UCSD-AML1 (cell line): ENCODE results near the gene BAD.

Experiments
- DNase-seq: peaks from one replicate; lab custom pipeline; 2025; ENCODE audit not compliant: unreplicated experiment; lab: John Stamatoyannopoulos, UW

Gene BAD

GRCh38 chr11:64281957-64282770 is 2.3 kb downstream of the BAD start:
- no peak for DNase-seq

DNA sequence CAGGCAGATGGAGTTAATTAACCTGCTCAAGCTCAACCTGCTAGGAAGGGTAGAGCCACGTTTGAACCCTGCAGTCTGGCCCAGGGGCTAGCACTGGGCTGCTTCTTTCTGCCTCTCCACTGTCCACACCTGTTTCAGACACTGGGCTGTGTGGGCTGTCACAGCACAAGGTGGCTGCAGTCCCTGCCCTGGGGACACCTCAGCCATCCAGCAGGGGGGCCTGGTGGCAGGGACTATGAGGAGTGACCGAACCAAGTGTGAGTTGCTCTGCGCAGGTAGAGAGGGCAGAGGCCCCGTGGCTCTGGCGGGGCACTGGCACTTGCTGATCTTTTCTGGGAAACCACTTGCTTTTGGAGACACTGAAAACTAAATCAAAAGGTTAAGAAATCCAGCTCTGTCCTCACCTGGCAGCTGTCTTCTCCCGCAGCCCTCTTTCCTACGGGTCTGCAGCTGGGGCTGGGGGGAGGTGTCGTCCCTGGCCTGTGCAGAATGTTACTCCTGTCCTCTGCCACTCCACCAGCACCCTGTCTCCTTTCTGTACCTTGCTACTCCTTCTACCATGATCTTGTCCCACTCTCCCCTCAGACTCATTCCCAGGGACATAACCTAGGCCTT is 5.8 kb downstream of the BAD start:
- DNase-seq = no peak

DNA sequence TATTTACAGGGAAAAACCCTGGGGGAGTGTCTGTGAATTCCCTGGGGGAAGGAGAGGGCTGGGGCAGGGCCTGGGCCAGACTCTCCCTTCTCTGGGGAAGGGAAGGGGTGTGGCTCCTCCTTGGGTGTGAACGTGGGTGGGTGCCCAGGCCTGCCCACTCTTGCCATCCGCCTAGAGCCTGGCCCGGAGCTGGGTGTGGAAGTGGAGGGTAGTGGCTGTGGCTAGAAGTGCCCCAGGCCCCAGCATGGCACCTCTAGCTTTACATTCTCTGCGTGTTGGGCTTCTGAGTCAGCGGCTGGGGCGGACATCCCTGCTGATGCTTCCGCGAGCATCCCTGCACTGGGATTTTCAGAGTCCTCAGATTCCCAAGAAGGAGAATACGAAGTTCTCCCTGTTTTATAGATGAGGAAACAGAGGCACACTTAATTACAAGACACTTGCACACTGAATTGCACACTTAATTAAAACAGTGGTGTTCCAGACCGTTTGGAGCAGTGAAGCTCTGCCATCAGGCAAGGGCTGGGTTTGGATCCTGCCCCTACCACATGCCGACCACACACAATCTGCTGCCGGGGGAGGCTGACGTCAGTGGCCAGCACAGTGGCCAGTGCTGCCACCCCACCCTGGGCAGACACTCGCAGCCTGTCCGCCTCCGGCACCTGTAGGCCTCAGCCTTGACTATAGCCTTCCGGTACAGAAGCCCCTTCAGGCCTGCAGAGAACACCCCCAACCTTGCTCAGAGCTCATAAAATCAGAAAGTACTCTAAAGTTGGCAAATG is 7.6 kb downstream of the BAD start:
- DNase-seq = no peak

DNA sequence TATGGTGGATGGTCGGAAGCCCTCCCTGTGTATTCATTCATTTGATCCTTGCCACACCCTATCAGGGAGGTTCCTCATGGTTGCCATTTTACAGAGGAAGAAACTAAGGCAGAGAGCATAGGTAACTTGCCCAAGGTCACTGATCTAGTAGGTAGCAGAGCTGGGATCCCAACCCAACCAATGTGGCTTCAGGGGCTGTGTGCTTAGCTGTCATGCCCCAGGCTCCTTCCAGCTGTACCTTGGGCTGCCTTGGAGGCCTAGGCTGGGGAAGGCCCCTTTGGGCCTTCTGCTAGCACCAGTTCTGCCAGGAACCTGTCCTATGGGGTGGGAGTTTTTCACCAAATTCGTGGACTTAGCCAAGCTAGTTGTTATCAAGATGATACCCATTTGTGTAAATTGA is 8.6 kb downstream of the BAD start:
- no peak for DNase-seq

- DNase-seq = no peak
Measured at GRCh38 chr11:64275031-64275800, 9.2 kb downstream of the BAD start.

DNA sequence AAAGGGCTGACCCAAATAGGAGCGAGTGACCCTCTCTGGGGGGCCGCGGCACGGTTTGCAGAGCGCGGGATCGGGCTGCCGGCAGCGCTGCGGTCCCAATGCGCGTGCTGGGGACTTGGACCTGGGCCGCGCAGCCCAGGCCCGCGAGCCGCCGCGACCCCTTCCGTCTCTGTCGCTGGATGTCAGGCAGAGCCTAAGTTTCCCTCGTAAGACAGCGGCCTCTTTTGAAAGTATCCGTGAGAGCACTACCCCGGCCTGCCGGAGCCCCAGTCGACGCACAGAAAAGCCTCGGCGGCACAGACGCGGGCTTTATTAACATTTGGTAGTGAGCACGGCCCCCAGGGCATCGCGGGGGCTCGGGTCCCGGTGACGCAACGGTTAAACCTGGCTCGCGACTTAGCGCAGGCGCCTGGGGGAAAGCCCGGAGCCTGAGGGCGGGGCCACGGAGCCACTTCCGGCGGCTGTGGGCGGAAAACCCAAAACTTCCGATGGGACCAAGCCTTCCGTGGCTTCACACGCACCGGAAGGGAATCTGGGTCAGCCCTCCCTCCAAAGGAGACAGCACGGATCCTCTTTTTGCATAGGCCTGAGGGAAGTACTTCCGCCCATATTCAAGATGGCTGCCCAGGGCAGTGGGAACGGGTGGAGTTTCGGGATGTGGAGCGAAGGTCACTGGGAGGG is 14.8 kb downstream of the BAD start:
- DNase-seq = peak; percentile 99

GRCh38 chr11:64268893-64269539 is 15.4 kb downstream of the BAD start:
- peak; percentile 79 for DNase-seq

GRCh38 chr11:64268025-64268892 is 16.2 kb downstream of the BAD start:
- DNase-seq = peak; percentile 72

- no peak for DNase-seq
Measured at GRCh38 chr11:64267207-64267945, 17.1 kb downstream of the BAD start.

DNA sequence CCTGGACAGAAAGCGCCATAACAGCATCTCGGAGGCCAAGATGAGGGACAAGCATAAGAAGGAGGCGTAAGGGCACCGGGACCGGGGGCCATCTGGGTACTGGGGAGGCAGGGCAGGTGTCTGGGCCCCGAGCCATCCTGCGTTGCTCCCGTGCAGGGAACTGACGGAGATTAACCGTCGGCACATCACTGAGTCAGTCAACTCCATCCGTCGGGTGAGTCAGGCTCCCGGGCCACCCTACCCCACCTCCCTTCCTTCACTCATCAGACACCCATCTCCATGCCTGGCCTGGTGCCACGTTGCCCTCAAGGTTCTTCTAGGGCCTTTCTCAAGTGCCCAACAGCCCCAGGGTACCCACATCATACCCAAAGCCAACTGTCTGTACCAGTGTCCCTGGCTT is 18.1 kb downstream of the BAD start:
- no peak for DNase-seq

DNA sequence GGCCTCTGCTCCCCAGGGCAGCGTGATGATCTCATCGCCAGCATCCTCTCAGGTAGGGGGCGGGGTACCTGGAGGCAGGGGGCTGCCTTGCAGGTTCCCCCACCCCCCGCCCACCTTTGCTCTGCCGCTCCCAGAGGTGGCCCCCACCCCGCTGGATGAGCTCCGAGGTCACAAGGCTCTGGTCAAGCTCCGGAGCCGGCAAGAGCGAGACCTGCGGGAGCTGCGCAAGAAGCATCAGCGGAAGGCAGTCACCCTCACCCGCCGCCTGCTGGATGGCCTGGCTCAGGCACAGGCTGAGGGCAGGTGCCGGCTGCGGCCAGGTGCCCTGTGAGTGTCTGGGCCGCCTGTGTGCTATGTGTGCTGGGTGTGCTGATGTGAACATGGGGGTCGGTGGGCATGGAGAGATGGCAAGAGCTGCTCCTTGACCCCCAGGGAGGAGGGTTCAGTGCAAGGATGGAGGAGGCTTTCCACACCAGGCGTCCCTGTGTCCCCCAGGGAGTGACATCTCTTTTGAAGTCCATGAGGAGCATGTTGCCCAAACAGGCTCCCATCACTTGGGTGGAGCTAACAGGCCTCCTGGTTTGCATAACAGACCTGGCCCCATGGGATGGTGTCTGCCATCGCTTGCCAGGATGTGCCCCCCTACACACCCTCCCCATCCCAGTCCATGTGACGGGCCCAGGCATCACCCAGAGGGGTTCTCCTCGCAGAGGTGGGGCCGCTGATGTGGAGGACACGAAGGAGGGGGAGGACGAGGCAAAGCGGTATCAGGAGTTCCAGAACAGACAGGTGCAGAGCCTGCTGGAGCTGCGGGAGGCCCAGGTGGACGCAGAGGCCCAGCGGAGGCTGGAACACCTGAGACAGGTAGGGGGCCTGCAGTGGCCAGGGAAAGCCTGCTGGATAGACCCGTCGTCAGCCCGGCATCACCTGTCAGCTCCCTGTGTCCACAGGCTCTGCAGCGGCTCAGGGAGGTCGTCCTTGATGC is 19.0 kb downstream of the BAD start:
- DNase-seq = no peak

DNA sequence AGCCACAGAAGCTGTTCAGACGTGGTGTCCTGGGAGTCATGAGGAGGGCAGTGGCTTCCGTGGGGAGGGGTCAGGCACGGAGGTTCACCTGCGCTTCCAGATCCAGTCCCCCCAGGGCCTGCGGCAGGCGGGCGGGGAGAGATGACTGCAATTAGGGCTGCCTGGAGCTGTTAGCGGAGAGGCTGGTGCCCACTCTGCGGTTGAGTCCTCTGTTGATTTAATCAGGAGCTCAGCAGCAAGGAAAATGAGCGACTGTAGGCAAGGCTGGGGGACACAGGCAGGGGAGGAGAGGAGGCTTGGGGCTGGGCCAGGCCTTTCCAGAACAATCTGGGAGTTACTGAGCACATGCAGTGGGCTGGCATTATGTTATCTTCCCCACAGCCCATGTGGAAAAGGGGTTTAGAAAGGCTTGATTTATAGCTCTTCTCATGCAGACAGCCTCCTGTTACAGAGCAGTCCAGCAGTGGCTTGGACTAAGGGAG is 20.1 kb downstream of the BAD start:
- DNase-seq = no peak

DNA sequence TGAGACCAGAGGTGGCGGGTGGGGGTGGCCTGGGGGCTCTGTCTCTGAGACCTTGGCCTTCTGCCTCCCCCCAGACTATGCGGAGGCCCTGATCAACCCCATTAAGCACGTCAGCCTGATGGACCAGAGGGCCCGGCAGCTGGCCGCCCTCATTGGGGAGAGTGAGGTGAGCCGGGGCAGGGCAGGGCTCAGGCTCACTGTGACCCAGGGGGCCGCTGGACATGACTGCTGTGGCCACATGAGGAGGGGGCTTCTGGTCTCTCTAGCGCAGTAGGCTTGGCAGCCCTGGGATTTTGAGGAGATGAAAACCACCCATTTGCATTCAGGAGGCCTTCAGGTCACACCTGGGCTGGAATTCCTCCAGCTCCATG is 20.5 kb downstream of the BAD start:
- no peak for DNase-seq

DNA sequence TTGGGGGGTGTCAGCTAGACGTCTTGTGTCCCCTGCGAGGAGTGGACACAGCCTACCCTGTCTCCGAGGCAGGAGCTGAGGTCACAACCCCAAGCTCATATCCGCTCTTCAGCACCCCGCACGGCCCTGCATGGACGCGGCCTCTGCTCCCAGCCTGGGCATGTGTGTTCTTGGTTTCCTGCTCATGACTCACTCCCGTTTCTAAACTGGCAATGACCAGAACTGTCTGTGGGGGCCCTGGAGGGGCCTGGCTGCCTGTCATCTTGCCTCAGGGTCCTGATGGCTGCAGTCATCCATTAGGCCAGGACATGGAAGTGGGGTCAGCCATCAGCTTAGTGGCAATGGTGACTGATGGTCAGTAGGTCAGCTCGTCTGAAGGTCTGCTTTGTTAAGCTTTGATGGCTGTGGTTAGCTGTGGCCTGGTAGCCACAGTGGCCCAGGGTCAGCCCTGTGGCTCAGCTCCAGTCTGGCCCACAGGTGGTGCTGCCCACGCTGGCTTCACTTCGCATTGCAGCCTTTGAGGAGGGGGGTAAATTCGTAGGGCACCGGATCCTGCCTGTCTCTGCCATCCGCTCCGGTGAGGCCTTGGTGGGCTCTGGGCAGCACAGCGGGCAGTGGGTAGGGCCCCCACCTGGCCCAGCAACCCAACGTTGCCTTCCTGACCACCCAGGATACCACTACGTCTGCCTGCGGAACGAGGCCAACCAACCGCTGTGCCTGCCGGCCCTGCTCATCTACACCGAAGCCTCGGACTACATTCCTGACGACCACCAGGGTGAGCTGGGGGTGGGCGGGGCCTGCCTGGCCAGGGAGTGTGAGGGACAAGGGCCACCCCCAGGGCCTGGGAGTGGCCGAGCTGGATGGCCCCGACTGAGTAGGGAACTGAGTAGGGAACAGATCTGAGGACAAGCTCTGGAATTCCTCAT is 21.2 kb downstream of the BAD start:
- DNase-seq = no peak

DNA sequence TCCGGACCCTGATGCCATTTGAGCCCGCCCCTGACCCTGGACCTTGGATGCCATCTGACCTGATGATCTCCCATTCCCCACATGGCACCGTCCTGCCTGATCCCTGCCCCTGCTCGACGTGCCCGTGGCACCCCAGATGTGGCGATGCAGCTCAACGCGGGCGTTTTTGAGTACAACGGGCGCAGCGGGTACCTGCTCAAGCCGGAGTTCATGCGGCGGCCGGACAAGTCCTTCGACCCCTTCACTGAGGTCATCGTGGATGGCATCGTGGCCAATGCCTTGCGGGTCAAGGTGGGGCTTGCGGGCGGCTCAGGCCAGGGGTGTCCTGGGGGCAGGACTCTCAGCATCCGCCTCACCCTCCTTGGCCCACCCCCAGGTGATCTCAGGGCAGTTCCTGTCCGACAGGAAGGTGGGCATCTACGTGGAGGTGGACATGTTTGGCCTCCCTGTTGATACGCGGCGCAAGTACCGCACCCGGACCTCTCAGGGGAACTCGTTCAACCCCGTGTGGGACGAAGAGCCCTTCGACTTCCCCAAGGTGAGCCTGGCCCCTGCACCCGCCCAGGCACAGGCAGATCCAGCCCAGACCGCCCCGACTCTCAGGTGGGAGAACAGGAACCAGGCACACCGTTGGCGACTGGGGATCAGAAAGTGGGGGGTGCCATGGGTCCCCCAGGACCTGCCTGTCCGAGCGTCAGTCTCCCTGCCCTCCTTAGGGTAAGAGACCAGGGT is 22.0 kb downstream of the BAD start:
- no peak for DNase-seq
